NOMO-1 treated with DMSO at 0.1 percent for 48 hours (cell line): ENCODE data around the gene FKBP14.

Experiments
- DNase-seq: peaks from one replicate; lab custom pipeline; 2025; ENCODE audit not compliant: unreplicated experiment; lab: John Stamatoyannopoulos, UW

FKBP14 gene

GRCh38 chr7:29991937-29992336, 34.6 kb downstream of the FKBP14 start:
- no peak for DNase-seq

GRCh38 chr7:29990931-29991330, 35.6 kb downstream of the FKBP14 start:
- DNase-seq, result no peak

GRCh38 chr7:29989257-29989995, 37.1 kb downstream of the FKBP14 start, which contains the start of gene SCRN1:
Gene SCRN1 (minus strand): TSS chr7:29989801. CDS start chr7:29969067, 20,734 bp downstream.
- no peak for DNase-seq

DNA sequence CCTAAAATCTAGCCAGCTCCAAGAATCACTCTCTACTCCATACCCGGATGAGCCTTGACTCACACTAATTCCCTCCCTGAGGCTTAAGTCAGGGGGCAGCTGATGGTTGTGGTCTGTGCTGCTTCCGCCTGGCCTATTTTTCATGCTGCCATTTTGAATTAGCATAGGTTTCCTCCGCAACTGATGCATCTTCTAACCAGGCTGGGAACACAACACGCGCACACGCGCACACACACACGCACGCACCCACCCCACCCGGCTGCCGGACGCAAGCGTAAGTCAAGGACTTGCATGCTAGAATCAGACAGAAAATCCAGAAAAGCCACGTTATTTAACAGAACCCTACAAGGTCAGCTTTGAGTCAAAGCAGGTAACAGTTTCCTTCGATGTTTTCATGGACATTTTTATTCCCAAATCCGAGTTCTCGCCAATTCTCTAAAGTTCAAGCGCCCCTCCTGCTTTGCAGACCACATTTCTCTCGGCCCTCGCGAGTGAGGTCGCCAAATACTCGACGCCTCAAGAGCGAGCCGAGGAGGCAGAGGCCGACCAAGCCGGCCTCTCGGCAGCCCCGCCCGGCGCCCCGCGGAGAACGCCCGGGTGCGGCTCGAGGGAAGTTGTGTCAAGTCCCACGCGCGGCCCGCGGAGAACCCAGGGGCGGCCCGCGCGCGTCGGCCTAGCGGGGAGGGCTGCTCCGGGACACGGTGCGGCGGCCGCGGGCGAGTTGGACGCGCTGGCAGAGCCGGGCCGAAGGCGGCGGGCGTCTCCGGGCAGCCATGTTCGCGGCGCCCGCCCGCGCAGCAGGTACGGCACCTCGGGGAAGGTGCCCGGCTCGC, 37.9 kb downstream of the FKBP14 start:
- DNase-seq, result no peak

- DNase-seq, result no peak
Observed at GRCh38 chr7:29987811-29988317, 38.6 kb downstream of the FKBP14 start.

DNA sequence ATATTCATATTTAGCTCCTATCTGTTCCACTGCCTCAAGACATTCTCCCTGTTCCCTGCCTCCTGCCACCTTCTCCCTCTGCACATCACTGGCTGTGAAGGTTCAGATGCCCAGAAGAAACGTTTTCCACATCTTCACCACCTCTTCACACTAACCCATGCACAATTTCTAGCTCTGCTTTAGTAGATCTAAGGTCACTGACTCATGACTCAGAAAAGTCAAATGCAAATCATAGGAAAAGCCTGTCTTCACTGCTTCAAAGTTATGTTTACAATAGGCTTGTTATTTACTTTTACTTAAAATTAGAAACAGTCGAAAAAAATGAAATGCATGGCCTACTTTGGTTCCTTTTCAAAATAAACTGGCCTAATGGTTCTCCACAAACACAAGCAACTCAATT, 39.4 kb downstream of the FKBP14 start:
- no peak for DNase-seq

DNA sequence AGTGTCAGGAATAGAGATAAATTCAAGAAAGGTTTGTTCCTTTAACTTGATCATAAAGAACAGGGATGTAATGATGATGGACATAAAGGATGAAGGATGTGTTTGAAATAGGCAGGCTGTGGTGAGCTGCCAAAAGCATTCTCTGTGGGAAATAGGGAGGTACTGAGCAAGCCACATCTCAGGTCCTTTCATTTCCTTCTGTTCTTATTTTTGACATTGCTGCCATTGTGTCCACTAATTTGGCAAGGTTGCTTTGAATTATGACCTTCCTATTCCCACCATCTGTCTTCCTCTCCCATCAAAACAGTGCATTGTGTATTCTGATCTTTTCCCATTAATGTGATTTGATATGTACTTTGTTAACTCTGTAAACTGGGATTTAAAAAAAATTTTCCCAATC, 46.4 kb downstream of the FKBP14 start:
- no peak for DNase-seq

GRCh38 chr7:29977886-29978651, 48.4 kb downstream of the FKBP14 start:
- DNase-seq, result no peak

GRCh38 chr7:29976673-29977415, 49.7 kb downstream of the FKBP14 start:
- DNase-seq, result no peak

GRCh38 chr7:29976266-29976665, 50.2 kb downstream of the FKBP14 start:
- no peak for DNase-seq

DNA sequence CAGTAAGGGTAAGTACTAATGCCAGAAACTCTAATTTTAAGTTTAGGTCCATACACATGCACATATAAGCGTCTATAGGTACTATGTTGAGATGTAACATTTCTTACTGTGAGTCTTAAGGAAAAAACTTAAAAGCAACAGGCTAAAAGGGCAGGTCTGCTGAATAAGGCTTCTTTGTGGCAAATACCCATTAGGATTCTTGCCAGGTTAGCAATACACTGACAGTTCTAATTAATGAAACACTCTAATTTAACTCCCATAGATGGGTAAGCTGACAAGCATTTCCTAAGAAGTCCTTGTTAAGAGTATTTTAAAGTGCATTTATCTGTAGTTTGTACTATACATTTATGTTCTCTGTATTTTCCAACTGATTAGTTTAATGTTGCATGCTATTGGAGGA, 50.9 kb downstream of the FKBP14 start:
- DNase-seq, result no peak

GRCh38 chr7:29974286-29974685, 52.2 kb downstream of the FKBP14 start:
- DNase-seq, result no peak

GRCh38 chr7:29972315-29972669, 54.2 kb downstream of the FKBP14 start:
- no peak for DNase-seq

DNA sequence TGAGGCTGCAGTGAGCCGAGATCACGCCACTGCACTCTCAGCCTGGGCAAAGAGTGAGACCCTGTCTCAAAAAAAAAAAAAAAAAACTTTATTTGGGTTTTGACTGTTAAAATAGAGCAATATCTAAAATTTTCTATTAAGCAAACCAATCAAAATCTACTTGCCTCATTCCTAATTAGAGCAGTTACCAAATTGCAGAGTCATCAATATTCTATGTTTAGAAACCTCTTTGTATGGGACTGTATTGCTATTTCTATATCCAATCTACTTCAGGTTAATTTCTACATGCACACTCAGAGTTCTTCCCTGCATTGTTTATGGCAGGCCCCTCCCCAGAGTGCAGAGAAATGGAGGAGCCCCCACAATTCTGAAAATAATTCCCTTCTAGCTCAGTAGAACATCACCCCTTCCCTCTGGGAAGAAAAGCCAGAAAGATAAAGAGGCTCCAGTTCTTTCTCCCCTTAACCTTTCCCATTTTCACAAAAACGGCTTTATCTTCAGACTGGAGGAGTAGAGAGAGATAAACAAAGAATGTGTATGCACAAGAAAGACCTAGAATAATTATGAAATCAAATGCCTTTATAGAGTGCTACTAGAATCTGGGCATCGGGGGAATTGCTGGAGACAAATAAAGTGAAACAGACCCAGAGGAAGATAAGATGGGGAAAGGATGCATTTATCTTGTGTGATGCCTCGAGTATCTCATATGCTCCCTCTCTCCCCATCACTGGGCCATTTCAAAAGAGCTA, 54.8 kb downstream of the FKBP14 start:
- no peak for DNase-seq

- DNase-seq, result no peak
Observed at GRCh38 chr7:29970158-29970557, 56.3 kb downstream of the FKBP14 start.

DNA sequence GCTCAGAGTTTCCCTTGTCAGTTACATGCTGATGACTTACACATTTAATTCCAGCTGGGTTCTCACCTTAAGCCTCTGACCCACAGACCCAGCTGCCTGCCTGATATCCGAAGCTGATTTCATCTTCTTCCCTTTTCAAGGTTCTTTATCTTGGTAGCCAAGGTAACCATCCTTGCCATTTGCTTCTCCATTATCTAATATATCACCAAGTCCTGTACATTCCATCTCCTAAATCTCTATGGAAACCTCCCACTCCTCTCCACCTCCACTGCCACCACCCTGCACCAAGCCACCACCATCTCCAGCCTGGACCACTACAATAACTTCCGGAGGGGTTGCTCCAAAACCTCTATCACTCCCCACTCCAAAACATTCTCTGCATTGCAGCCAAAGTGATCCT, 56.8 kb downstream of the FKBP14 start:
- no peak for DNase-seq

DNA sequence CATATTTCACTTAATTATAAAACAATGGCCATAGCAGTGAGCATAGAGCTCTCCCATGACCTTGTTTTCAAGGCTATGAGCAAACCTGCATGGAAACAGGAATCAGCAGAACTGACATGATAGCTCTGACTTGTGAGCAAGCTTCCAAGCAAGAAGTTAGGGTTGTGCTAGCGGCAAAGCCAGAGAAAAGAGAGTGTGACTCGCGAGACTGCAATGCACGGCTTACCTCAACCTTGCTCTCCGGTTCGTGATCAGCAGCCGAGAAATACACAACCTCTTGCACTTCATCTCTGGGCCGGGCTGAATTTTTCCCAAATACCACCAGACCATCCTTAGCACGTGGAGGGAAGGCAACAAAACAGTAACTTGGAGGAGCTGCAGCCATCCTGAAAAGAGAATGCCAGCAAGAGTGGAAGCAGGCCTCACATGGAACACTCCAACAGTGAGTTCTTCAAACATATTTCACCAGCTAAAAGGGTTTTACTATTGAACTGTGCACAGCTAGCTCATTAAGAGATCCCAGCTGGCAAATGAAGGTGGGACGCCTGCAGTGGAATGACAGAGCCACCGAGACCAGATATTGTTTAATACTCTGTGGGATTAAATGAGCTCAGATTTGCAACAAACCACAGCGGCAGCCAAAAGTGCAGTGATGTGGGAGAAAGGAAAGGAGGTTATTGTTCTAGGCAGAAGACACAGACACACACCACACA, 57.7 kb downstream of the FKBP14 start:
- DNase-seq, result no peak

DNA sequence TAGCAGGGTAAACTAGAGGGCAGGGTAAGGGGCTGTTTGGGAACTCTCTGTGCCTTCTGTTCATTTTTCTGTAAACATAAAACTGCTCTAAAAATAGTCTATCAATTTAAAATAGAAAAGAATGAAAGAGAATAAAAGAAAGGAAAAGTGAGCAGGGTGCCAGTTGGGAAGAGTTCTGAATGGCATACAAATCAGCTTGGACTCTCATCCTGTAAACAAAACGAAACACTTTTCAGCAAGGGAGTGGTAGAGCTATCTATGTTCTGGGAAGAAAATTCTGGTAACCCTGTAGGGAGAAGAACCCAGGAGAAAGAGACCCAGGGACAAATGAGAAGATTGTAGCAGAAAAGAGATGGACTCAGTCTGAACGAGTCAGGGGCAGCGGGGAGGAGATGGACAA, 61.5 kb downstream of the FKBP14 start:
- DNase-seq, result no peak

GRCh38 chr7:29962035-29962434, 64.5 kb downstream of the FKBP14 start:
- no peak for DNase-seq
